ENCODE measurements around the gene GTPBP10. TPM values are rescaled to one million over a fixed set of nuclear protein-coding genes. Genes with fewer than 3 reads are reported as not detected.

GTPBP10 gene
- total RNA-seq, 1 donor from 2014 or later: 21.6 TPM

- H3K27me3 Mint-ChIP-seq (ENCODE audit: low read depth): no peaks in the 10 kb centered on the region
- DNase-seq (ENCODE audit: low read depth, low spot score): no peak
- no peak overlapping the region for H3K4me3 Mint-ChIP-seq
- no peak overlapping the region for H3K27ac Mint-ChIP-seq (ENCODE audit: unreplicated experiment)
- H3K36me3 Mint-ChIP-seq (ENCODE audit: low read depth): peaks cover 7% of the 10 kb centered on the region
- peaks cover 11% of the 10 kb centered on the region for H3K9me3 Mint-ChIP-seq
- no peaks in the 10 kb centered on the region for H3K4me1 Mint-ChIP-seq
- no peak for TF ChIP-seq CTCF (conservative IDR thresholded peaks at IDR 0.05)
These were observed 86.2 kb downstream of the GTPBP10 start for GRCh38 chr7:90432752-90433151.

GRCh38 chr7:90433221-90433620 is 86.7 kb downstream of the GTPBP10 start:
- no peak overlapping the region for H3K4me3 Mint-ChIP-seq
- peaks cover 7% of the 10 kb centered on the region for H3K36me3 Mint-ChIP-seq (ENCODE audit: low read depth)
- TF ChIP-seq CTCF (conservative IDR thresholded peaks at IDR 0.05): no peak
- no peak for DNase-seq (ENCODE audit: low read depth, low spot score)
- H3K4me1 Mint-ChIP-seq: no peaks in the 10 kb centered on the region
- peaks cover 15% of the 10 kb centered on the region for H3K9me3 Mint-ChIP-seq
- no peak overlapping the region for H3K27ac Mint-ChIP-seq (ENCODE audit: unreplicated experiment)
- no peaks in the 10 kb centered on the region for H3K27me3 Mint-ChIP-seq (ENCODE audit: low read depth)

Other genes with a start within 250 kb of the GTPBP10 start
- gene STEAP1, start 192.2 kb upstream of the GTPBP10 start, total RNA-seq: 2.4 and 3.3 TPM in 2 replicates
- gene STEAP2, start 135.0 kb upstream of the GTPBP10 start, total RNA-seq: 1.1 and 1.6 TPM in 2 replicates
- 2.5 TPM in 2 replicates for gene CFAP69, start 101.5 kb upstream of the GTPBP10 start, total RNA-seq
- gene FAM237B, start 25.4 kb upstream of the GTPBP10 start, total RNA-seq: not detected in 2 replicates
- gene CLDN12, start 56.7 kb downstream of the GTPBP10 start, total RNA-seq: 41.0 and 41.1 TPM in 2 replicates
- gene PTTG1IP2, start 122.9 kb downstream of the GTPBP10 start, total RNA-seq: not detected in 2 replicates
- 42.2 and 49.6 TPM in 2 replicates for gene CDK14, start 249.6 kb downstream of the GTPBP10 start, total RNA-seq